IMR-90 (cell line): ENCODE data around the gene WBP1.

Experiments used
- BHLHE40 ChIP-seq: fragments of 150-350 bp; IDR thresholded peaks from 2 replicates; pipeline ENCODE4 v1.6.1; 2016; ENCODE audit warnings: mild to moderate bottlenecking, low read depth, low read length
- CEBPB ChIP-seq: IDR thresholded peaks from 2 replicates; pipeline ENCODE4 v1.6.1; 2012; ENCODE audit warnings: low read depth, low read length, improper control_type of control experiment
- CHD1 ChIP-seq: IDR thresholded peaks from 2 replicates; pipeline ENCODE4 v1.6.1; 2012; ENCODE audit warnings: low read depth, low read length, improper control_type of control experiment
- CTCF ChIP-seq: conservative IDR thresholded peaks from 2 replicates; pipeline ENCODE4 v1.5.1; 2012; ENCODE audit warnings: mild to moderate bottlenecking, low read depth, low read length, improper control_type of control experiment
- MAFK ChIP-seq: IDR thresholded peaks from 2 replicates; pipeline ENCODE4 v1.6.1; 2012; ENCODE audit warnings: low read depth, low read length, improper control_type of control experiment
- MXI1 ChIP-seq: IDR thresholded peaks from 2 replicates; pipeline ENCODE4 v1.6.1; 2012; ENCODE audit warnings: low read depth, mild to moderate bottlenecking, low read length, moderate library complexity, borderline replicate concordance
- POLR2A ChIP-seq: IDR thresholded peaks from 2 replicates; pipeline ENCODE4 v1.6.1; 2012; ENCODE audit warnings: mild to moderate bottlenecking, low read depth, low read length
- RAD21 ChIP-seq: IDR thresholded peaks from 2 replicates; pipeline ENCODE4 v1.6.1; 2012; ENCODE audit warnings: low read length, improper control_type of control experiment
- RCOR1 ChIP-seq: IDR thresholded peaks from 2 replicates; pipeline ENCODE4 v1.6.1; 2012; ENCODE audit warnings: mild to moderate bottlenecking, low read length, improper control_type of control experiment; ENCODE audit not compliant: insufficient replicate concordance
- RFX5 ChIP-seq: IDR thresholded peaks from 2 replicates; pipeline ENCODE4 v1.8.0; 2012; ENCODE audit warnings: low read depth, mild to moderate bottlenecking, low read length, moderate library complexity
- SMC3 ChIP-seq: fragments of 150-350 bp; IDR thresholded peaks from 2 replicates; pipeline ENCODE4 v1.6.1; 2016; ENCODE audit warnings: low read depth, mild to moderate bottlenecking, antibody characterized with exemption, low read length, moderate library complexity
- USF2 ChIP-seq: fragments of 150-350 bp; IDR thresholded peaks from 2 replicates; pipeline ENCODE4 v1.6.1; 2017; ENCODE audit warnings: mild to moderate bottlenecking, antibody characterized with exemption, low read length, low read depth
- TF ChIP-seq, protein P1 (sequence below): fragments of 150-350 bp; IDR thresholded peaks from 2 replicates; pipeline ENCODE4 v1.6.1; 2016; ENCODE audit warnings: low read depth, mild to moderate bottlenecking, low read length, moderate library complexity, borderline replicate concordance

DNA sequence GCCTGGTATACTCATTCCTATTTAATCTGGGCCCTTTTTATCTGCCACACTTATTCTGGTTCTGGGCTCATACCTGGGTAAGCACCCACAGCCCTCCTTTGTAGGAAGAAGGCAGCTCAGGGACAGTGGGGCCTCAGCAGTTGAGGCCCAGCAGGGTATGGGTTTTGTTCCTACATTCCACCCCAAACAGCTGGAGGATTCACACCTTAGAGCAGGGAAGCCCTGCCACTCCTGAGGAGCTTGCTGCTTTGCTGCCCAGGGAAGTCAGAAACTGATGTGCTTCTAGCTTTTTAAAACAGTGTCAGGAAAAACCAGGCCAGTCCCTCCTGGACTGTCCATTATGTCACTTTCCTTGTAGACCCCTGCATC lies 42.3 kb downstream of the WBP1 start:
- TF ChIP-seq CTCF = no peak
- TF ChIP-seq RAD21 = no peak
- no peak for TF ChIP-seq RFX5
- no peak for TF ChIP-seq MAFK
- no peak for TF ChIP-seq POLR2A
- TF ChIP-seq RCOR1 = no peak
- TF ChIP-seq CHD1 = no peak
- TF ChIP-seq SMC3 = no peak
- TF ChIP-seq CEBPB = no peak
- no peak for TF ChIP-seq USF2
- TF ChIP-seq, protein P1, sequence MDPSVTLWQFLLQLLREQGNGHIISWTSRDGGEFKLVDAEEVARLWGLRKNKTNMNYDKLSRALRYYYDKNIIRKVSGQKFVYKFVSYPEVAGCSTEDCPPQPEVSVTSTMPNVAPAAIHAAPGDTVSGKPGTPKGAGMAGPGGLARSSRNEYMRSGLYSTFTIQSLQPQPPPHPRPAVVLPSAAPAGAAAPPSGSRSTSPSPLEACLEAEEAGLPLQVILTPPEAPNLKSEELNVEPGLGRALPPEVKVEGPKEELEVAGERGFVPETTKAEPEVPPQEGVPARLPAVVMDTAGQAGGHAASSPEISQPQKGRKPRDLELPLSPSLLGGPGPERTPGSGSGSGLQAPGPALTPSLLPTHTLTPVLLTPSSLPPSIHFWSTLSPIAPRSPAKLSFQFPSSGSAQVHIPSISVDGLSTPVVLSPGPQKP = no peak
- TF ChIP-seq BHLHE40 = no peak
- no peak for TF ChIP-seq MXI1
